ENCODE results near the gene ZNF574. TPM values are rescaled to one million over a fixed set of nuclear protein-coding genes. Genes with fewer than 3 reads are reported as not detected.

Gene ZNF574
- total and polyA plus RNA-seq, 2 donors from 2014 or later = 7.2 to 12.7 TPM

DNA sequence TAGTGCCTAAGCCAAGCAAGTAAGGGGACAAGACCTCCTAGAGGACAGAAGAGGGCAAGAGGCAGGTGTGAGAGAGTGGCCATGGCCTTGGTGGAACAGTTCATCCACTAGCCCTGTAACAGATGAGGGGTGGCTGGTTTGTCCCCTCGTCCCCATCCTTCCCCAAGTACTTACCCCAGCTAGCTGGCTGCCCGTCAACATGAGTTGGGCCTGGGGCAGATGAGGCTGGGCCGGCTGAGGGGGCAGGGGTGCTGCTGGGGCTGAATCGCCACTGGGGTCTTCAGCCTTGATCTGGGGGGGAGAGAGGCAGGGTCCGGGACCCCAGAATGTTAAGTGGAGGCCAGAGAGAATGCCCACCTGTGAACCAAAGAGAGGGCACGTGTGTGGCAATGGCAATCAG, 41.1 kb downstream of the ZNF574 start:
- H3K4me3 ChIP-seq (ENCODE audit: low read length in 3 of 3) = no peak overlapping the region
- FAIRE-seq (no peak), DNase-seq (no peak)
- H3K4me1 ChIP-seq (ENCODE audit: control insufficient read depth in 2 of 3, insufficient read depth in 2 of 3, low read depth in 1 of 3, low read length in 3 of 3) = peaks cover 0 to 3% (median 0%) of the 10 kb centered on the region in 3 donors
- TF ChIP-seq, protein P1, sequence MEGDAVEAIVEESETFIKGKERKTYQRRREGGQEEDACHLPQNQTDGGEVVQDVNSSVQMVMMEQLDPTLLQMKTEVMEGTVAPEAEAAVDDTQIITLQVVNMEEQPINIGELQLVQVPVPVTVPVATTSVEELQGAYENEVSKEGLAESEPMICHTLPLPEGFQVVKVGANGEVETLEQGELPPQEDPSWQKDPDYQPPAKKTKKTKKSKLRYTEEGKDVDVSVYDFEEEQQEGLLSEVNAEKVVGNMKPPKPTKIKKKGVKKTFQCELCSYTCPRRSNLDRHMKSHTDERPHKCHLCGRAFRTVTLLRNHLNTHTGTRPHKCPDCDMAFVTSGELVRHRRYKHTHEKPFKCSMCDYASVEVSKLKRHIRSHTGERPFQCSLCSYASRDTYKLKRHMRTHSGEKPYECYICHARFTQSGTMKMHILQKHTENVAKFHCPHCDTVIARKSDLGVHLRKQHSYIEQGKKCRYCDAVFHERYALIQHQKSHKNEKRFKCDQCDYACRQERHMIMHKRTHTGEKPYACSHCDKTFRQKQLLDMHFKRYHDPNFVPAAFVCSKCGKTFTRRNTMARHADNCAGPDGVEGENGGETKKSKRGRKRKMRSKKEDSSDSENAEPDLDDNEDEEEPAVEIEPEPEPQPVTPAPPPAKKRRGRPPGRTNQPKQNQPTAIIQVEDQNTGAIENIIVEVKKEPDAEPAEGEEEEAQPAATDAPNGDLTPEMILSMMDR (IDR thresholded peaks at IDR 0.05; ENCODE audit: borderline replicate concordance, extremely low read depth, insufficient read depth) = no peak
- H3K9me3 ChIP-seq (ENCODE audit: control insufficient read depth in 2 of 3, insufficient read depth in 1 of 3, low read length in 3 of 3) = no peaks in the 10 kb centered on the region
- intact Hi-C loops (cut with DNase I) = no loop called here
- H3K27me3 ChIP-seq (ENCODE audit: control insufficient read depth, insufficient read depth, low read length) = no peaks in the 10 kb centered on the region
- H3K36me3 ChIP-seq (ENCODE audit: control insufficient read depth in 2 of 3, insufficient read depth in 3 of 3, low read length in 3 of 3) = no peaks in the 10 kb centered on the region
- H3K27ac ChIP-seq (ENCODE audit: low read depth in 2 of 2, low read length in 2 of 2) = no peak overlapping the region
- no peak overlapping the region for H3K9ac ChIP-seq (ENCODE audit: low read length in 3 of 3)

DNA sequence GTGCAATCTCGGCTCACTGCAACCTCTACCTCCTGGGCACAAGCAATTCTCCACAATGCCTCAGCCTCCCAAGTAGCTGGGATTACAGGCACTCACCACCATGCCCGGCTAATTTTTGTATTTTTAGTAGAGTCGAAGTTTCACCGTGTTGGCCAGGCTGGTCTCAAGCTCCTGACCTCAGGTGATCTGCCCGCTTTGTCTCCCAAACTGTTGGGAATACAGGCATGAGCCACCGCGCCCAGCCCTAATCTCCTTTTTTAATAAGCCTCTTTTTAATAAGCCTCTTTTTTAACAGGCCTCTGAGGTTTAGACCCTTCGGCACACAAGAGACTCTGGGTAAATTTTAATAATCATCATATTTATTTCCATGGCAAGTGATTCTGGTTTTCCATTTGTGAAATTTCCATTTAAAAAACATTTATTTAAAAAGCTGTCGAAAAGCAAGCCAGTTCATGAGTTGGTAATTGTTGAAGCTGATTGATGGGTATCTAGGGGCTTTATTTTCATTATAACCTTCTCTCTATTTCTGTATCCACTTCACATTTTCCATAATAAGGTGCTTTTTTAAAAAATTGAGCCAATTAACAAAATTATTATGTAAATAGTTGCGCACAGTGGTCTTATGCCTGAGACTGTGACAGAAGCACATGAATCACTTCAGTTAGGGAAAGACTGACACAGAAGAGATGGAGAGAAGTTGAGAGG, 44.5 kb downstream of the ZNF574 start:
- intact Hi-C loops (cut with DNase I) = no loop called here
- no peak overlapping the region for H3K4me3 ChIP-seq (ENCODE audit: low read length in 3 of 3)
- H3K9ac ChIP-seq (ENCODE audit: low read length in 3 of 3) = no peak overlapping the region
- no peak overlapping the region for H3K27ac ChIP-seq (ENCODE audit: low read depth in 2 of 2, low read length in 2 of 2)
- H3K9me3 ChIP-seq (ENCODE audit: control insufficient read depth in 2 of 3, insufficient read depth in 1 of 3, low read length in 3 of 3) = no peaks in the 10 kb centered on the region
- DNase-seq (no peak), FAIRE-seq (no peak)
- H3K27me3 ChIP-seq (ENCODE audit: control insufficient read depth, insufficient read depth, low read length) = no peaks in the 10 kb centered on the region
- TF ChIP-seq, protein P1 (IDR thresholded peaks at IDR 0.05; ENCODE audit: borderline replicate concordance, extremely low read depth, insufficient read depth) = no peak
- H3K4me1 ChIP-seq (ENCODE audit: control insufficient read depth in 2 of 3, insufficient read depth in 2 of 3, low read depth in 1 of 3, low read length in 3 of 3) = no peaks in the 10 kb centered on the region
- H3K36me3 ChIP-seq (ENCODE audit: control insufficient read depth in 2 of 3, insufficient read depth in 3 of 3, low read length in 3 of 3) = no peaks in the 10 kb centered on the region

DNA sequence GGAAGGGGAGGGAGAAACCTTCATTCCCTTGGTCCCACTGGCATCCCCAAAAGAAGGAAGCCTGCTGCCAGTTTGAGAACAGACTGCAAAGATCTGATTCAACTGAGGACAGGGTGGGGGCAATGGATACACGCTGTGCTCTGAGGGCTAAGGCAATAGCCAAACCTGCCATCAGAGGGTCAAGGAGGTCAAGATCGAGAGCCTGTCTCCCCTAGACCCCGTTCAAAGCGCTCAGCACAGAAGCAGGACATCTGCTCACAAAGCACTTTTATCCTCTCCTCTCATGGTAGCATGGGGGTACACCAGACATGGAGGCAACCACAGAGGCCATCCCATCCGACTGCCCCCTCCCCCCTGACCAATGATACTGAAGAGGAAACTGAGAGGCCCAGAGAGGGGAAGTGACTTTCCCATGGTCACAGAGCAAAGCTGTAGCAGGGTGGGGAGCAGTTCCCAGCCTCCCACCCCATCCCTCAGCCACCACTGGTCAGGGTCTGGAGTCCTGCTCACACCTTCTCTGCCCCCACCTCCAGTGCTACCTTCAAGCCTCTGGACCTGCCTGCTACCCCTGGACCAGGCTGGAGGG, 45.2 kb downstream of the ZNF574 start:
- Histone ChIP-seq H3K36me3 (ENCODE audit: control insufficient read depth in 2 of 3, insufficient read depth in 3 of 3, low read length in 3 of 3) (no peaks in the 10 kb centered on the region), H3K4me1 (ENCODE audit: control insufficient read depth in 2 of 3, insufficient read depth in 2 of 3, low read depth in 1 of 3, low read length in 3 of 3) (no peaks in the 10 kb centered on the region), H3K9ac (ENCODE audit: low read length in 3 of 3) (no peak overlapping the region), H3K9me3 (ENCODE audit: control insufficient read depth in 2 of 3, insufficient read depth in 1 of 3, low read length in 3 of 3) (no peaks in the 10 kb centered on the region), H3K27ac (ENCODE audit: low read depth in 2 of 2, low read length in 2 of 2) (no peak overlapping the region), H3K4me3 (ENCODE audit: low read length in 3 of 3) (no peak overlapping the region), H3K27me3 (ENCODE audit: control insufficient read depth, insufficient read depth, low read length) (no peaks in the 10 kb centered on the region)
- intact Hi-C loops (cut with DNase I) = no loop called here
- TF ChIP-seq, protein P1 (IDR thresholded peaks at IDR 0.05; ENCODE audit: borderline replicate concordance, extremely low read depth, insufficient read depth) = no peak
- FAIRE-seq (no peak), DNase-seq (no peak)
